GM23338 (cell line): ENCODE measurements around the gene DTX1. TPM values are rescaled to one million over a fixed set of nuclear protein-coding genes. Genes with fewer than 3 reads are reported as not detected.

Source experiments
- ATAC-seq: fragments of 200-7000 bp; cut with Tn5 transposase; 3 replicates; pipeline ENCODE4 v1.9.1; 2020
- DNase-seq: peaks from one replicate; pipeline ENCODE4 v3.0.0-alpha.2; 2015; ENCODE audit warnings: low spot score
- H2AFZ ChIP-seq: fragments of 200-600 bp; sonication (generic); 2 replicates; pipeline ENCODE4 v1.8.0; 2016; ENCODE audit warnings: antibody characterized with exemption, mild to moderate bottlenecking, moderate library complexity
- H3F3A ChIP-seq: fragments of 200-600 bp; sonication (generic); replicated peaks from 2 replicates; pipeline ENCODE4 v1.8.0; 2017; ENCODE audit warnings: antibody characterized with exemption, mixed run types, low read depth
- H3K27ac ChIP-seq: fragments of 200-600 bp; sonication (generic); 2 replicates; pipeline ENCODE4 v1.6.1; 2016; ENCODE audit warnings: low read depth
- H3K27me3 ChIP-seq: fragments of 200-600 bp; sonication (generic); 2 replicates; pipeline ENCODE4 v1.8.0; 2016; ENCODE audit warnings: mild to moderate bottlenecking, mixed run types, moderate library complexity; ENCODE audit not compliant: insufficient read depth
- H3K36me3 ChIP-seq: fragments of 200-600 bp; sonication (generic); 2 replicates; pipeline ENCODE4 v1.8.0; 2016; ENCODE audit warnings: mild to moderate bottlenecking; ENCODE audit not compliant: insufficient read depth
- H3K4me1 ChIP-seq: fragments of 200-600 bp; sonication (generic); 2 replicates; pipeline ENCODE4 v1.8.0; 2016; ENCODE audit warnings: mild to moderate bottlenecking, moderate library complexity; ENCODE audit not compliant: insufficient read depth
- H3K4me2 ChIP-seq: fragments of 200-600 bp; sonication (generic); 2 replicates; pipeline ENCODE4 v1.7.1; 2017; ENCODE audit warnings: mixed run types
- H3K4me3 ChIP-seq: fragments of 200-600 bp; sonication (generic); 2 replicates; pipeline ENCODE4 v1.6.1; 2016; ENCODE audit warnings: mixed run types
- H3K79me2 ChIP-seq: fragments of 200-600 bp; sonication (generic); replicated peaks from 2 replicates; pipeline ENCODE4 v1.8.0; 2017; ENCODE audit warnings: mild to moderate bottlenecking; ENCODE audit not compliant: insufficient read depth
- H3K9me2 ChIP-seq: fragments of 200-600 bp; sonication (generic); 2 replicates; pipeline ENCODE4 v1.8.0; 2017; ENCODE audit not compliant: insufficient read depth
- H4K20me1 ChIP-seq: fragments of 200-600 bp; sonication (generic); replicated peaks from 2 replicates; pipeline ENCODE4 v1.8.0; 2017; ENCODE audit warnings: mild to moderate bottlenecking; ENCODE audit not compliant: insufficient read depth
- H3K27ac Mint-ChIP-seq: 2 replicates; pipeline ENCODE4 v1.8.0; 2020; ENCODE audit warnings: inconsistent platforms, mild to moderate bottlenecking, moderate library complexity, mixed read lengths
- H3K27me3 Mint-ChIP-seq: 3 replicates; pipeline ENCODE4 v1.8.0; 2022; ENCODE audit warnings: low read depth, mild to moderate bottlenecking, moderate library complexity, mixed read lengths, inconsistent platforms; ENCODE audit not compliant: insufficient read depth, poor library complexity
- H3K36me3 Mint-ChIP-seq: 3 replicates; pipeline ENCODE4 v1.8.0; 2021; ENCODE audit warnings: low read depth, mild to moderate bottlenecking, inconsistent platforms, moderate library complexity, mixed read lengths
- H3K4me1 Mint-ChIP-seq: 3 replicates; pipeline ENCODE4 v1.8.0; 2020; ENCODE audit warnings: mild to moderate bottlenecking, inconsistent platforms, mixed read lengths
- H3K4me3 Mint-ChIP-seq: 3 replicates; pipeline ENCODE4 v1.8.0; 2021; ENCODE audit warnings: moderate library complexity, mild to moderate bottlenecking, inconsistent platforms, mixed read lengths
- H3K9me3 Mint-ChIP-seq: 3 replicates; pipeline ENCODE4 v1.8.0; 2020; ENCODE audit warnings: moderate library complexity, mild to moderate bottlenecking, inconsistent platforms, mixed read lengths
- CREB1 ChIP-seq: fragments of 250-450 bp; sonication (Bioruptor Pico); IDR thresholded peaks from 2 replicates; pipeline ENCODE4 v1.5.0; 2020; ENCODE audit warnings: low read depth, mild to moderate bottlenecking, moderate library complexity
- CTCF ChIP-seq, 2 experiments: fragments of 200-600 bp in 1 of 2; sonication (generic) in 1 of 2; conservative IDR thresholded peaks; 2 replicates each; pipeline versions ENCODE4 v1.5.1 to v1.6.1; 2016 to 2017; ENCODE audit warnings: antibody characterized with exemption in 2 of 2, low read depth in 2 of 2, mild to moderate bottlenecking in 2 of 2, moderate library complexity in 1 of 2
- EZH2 ChIP-seq: fragments of 200-600 bp; sonication (generic); IDR thresholded peaks from one replicate; pipeline ENCODE4 v1.8.0; 2017; ENCODE audit warnings: antibody characterized with exemption, mild to moderate bottlenecking, low read depth; ENCODE audit not compliant: unreplicated experiment
- EZH2phosphoT487 ChIP-seq: fragments of 200-600 bp; sonication (generic); IDR thresholded peaks from one replicate; pipeline ENCODE4 v1.8.1; 2018; ENCODE audit warnings: antibody characterized with exemption; ENCODE audit not compliant: unreplicated experiment
- NANOG ChIP-seq: IDR thresholded peaks from 2 replicates; pipeline ENCODE4 v1.6.1; 2016; ENCODE audit warnings: antibody characterized with exemption, borderline replicate concordance
- POLR2AphosphoS5 ChIP-seq: IDR thresholded peaks from 2 replicates; pipeline ENCODE4 v1.6.1; 2016; ENCODE audit warnings: antibody characterized with exemption, low read depth
- REST ChIP-seq: IDR thresholded peaks from one replicate; pipeline ENCODE4 v1.6.1; 2018; ENCODE audit warnings: antibody characterized with exemption; ENCODE audit not compliant: unreplicated experiment
- STAT1 ChIP-seq: IDR thresholded peaks from one replicate; pipeline ENCODE4 v1.6.1; 2016; ENCODE audit warnings: antibody characterized with exemption; ENCODE audit not compliant: unreplicated experiment
- ZNF114 ChIP-seq: fragments of 250-450 bp; sonication (Bioruptor Pico); IDR thresholded peaks from 2 replicates; pipeline ENCODE4 v1.5.0; 2020; ENCODE audit warnings: mild to moderate bottlenecking, moderate library complexity
- ZNF331 ChIP-seq: fragments of 250-450 bp; sonication (Bioruptor Pico); IDR thresholded peaks from 2 replicates; pipeline ENCODE4 v1.5.0; 2020; ENCODE audit warnings: low read depth, mild to moderate bottlenecking, moderate library complexity
- ZNF462 ChIP-seq: fragments of 250-450 bp; sonication (Bioruptor Pico); IDR thresholded peaks from 2 replicates; pipeline ENCODE4 v1.5.0; 2020; ENCODE audit warnings: mild to moderate bottlenecking, moderate library complexity
- polyA plus RNA-seq: library from polyadenylated mRNA; unstranded; fragments of >200 nt; fragmentation: Nextera tagmentation; extraction: Ambion mirVana; gene quantifications from 2 replicates; pipeline ENCODE4 v1.2.1, GENCODE V29; 2016
- total RNA-seq: library from RNA; depleted of rRNA; stranded (reverse); fragments of >200 nt; shearing (Covaris generic); gene quantifications from 2 replicates; pipeline ENCODE4 v1.2.3, GENCODE V29; 2014
- TF ChIP-seq, protein P1 (sequence below): IDR thresholded peaks from 2 replicates; pipeline ENCODE4 v1.6.1; 2016; ENCODE audit warnings: antibody characterized with exemption

Gene DTX1
- total and polyA plus RNA-seq, 2 experiments from 2014 or later: 1.6 to 9.0 TPM

GRCh38 chr12:113133666-113134065, 77.1 kb downstream of the DTX1 start (continued):
- TF ChIP-seq, protein P1, sequence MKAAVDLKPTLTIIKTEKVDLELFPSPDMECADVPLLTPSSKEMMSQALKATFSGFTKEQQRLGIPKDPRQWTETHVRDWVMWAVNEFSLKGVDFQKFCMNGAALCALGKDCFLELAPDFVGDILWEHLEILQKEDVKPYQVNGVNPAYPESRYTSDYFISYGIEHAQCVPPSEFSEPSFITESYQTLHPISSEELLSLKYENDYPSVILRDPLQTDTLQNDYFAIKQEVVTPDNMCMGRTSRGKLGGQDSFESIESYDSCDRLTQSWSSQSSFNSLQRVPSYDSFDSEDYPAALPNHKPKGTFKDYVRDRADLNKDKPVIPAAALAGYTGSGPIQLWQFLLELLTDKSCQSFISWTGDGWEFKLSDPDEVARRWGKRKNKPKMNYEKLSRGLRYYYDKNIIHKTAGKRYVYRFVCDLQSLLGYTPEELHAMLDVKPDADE: no peak
- TF ChIP-seq EZH2 (no peak), ZNF114 (no peak)

GRCh38 chr12:113134071-113134470, 77.5 kb downstream of the DTX1 start:
- Histone ChIP-seq H3K27ac (no peak overlapping the region), H3K27me3 (peaks cover 8% of the 10 kb centered on the region), H4K20me1 (no peaks in the 10 kb centered on the region), H3K4me3 (no peak overlapping the region), H3K4me2 (no peak overlapping the region), H3K9me2 (no peaks in the 10 kb centered on the region), H3K36me3 (no peaks in the 10 kb centered on the region), H3K79me2 (no peaks in the 10 kb centered on the region), H2AFZ (no peak overlapping the region), H3K4me1 (peaks cover 14% of the 10 kb centered on the region), H3F3A (0 out of 2 replicates have a peak, but pooled peaks cover 4% of the 10 kb centered on the region)
- no peak for DNase-seq
- Mint-ChIP-seq H3K36me3 (no peaks in the 10 kb centered on the region), H3K4me3 (no peak overlapping the region), H3K27ac (no peak overlapping the region), H3K4me1 (peaks cover 19% of the 10 kb centered on the region), H3K27me3 (peaks cover 24% of the 10 kb centered on the region), H3K9me3 (no peaks in the 10 kb centered on the region)
- no peak for ATAC-seq
- TF ChIP-seq ZNF331 (CRISPR knock-in tag): no peak
- TF ChIP-seq ZNF114: no peak
- no peak for TF ChIP-seq ZNF462 (CRISPR knock-in tag)
- TF ChIP-seq CTCF (conservative IDR thresholded peaks at IDR 0.05; ENCODE audit: low read depth in 2 of 2): no peak
- TF ChIP-seq NANOG: no peak
- TF ChIP-seq POLR2AphosphoS5: no peak
- no peak for TF ChIP-seq EZH2phosphoT487
- TF ChIP-seq CREB1 (CRISPR knock-in tag): no peak
- no peak for TF ChIP-seq REST
- TF ChIP-seq, protein P1: no peak
- no peak for TF ChIP-seq STAT1
